ENCODE results near the gene FAM187B. TPM values are rescaled to one million over a fixed set of nuclear protein-coding genes. Genes with fewer than 3 reads are reported as not detected.
"Not testable (repeated sequence)": the region's sequence is repeated elsewhere in the genome, so short reads cannot be mapped to it uniquely, and the experiment has no call there.

The FAM187B gene
- total RNA-seq, 2 experiments from 2014 or later: not detected

- Mint-ChIP-seq H3K27me3 (ENCODE audit: low read depth) (no peaks in the 10 kb centered on the region), H3K9me3 (peaks cover 4% of the 10 kb centered on the region), H3K4me1 (ENCODE audit: low read depth) (peaks cover 29% of the 10 kb centered on the region), H3K27ac (no peak overlapping the region), H3K4me3 (no peak overlapping the region), H3K36me3 (ENCODE audit: low read depth) (no peaks in the 10 kb centered on the region)
- CTCF ChIA-PET: interaction anchor here (1.1 kb wide), 1 partner anchor 13 kb away, joined by 3 read pairs; no protein-coding TSS in a partner anchor
- DNase-seq: no peak
- intact Hi-C loops (cut with micrococcal nuclease): no loop called here
These were observed 4.6 kb downstream of the FAM187B start for GRCh38 chr19:35223862-35224505.

GRCh38 chr19:35223084-35223790 lies 5.3 kb downstream of the FAM187B start:
- Mint-ChIP-seq H3K27me3 (ENCODE audit: low read depth) (no peaks in the 10 kb centered on the region), H3K36me3 (ENCODE audit: low read depth) (no peaks in the 10 kb centered on the region), H3K27ac (no peak overlapping the region), H3K4me1 (ENCODE audit: low read depth) (peaks cover 29% of the 10 kb centered on the region), H3K9me3 (peaks cover 5% of the 10 kb centered on the region), H3K4me3 (no peak overlapping the region)
- intact Hi-C loops (cut with micrococcal nuclease): no loop called here
- peak; percentile 3 for DNase-seq
- CTCF ChIA-PET: interaction anchor here (0.8 kb wide), 1 partner anchor 157 kb away, joined by 3 read pairs; no protein-coding TSS in a partner anchor

DNA sequence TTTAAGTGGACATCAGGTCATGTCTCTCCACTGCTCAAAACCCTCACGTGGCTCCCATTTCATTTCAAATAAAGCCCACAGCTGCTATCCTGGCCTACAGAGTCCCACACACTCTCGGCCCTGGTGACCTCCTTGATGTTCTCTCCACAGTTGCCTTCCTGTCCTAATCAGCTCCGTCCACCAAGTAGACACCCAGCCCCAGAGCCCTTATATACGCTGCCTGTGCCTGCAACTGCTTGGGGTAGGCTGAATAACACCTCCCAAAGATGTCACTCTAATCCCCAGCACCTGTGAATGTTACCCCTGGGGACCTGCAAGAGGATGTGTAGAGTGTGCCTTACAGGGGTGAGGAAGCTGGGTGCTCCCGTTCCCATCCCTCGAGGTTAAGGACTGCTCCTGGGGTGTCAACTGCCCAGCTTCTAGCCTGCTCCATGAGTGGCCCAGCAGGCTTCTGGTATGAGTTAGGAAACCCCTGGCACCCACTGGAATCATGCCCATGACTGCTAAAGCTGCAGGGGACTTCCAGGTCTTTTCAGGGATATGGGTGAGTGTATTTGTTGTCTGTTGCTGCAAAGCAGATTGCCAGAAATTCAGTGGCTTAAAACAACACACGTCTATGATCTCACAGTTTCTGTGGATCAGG lies 6.0 kb downstream of the FAM187B start:
- Mint-ChIP-seq H3K4me3 (no peak overlapping the region), H3K27ac (no peak overlapping the region), H3K36me3 (ENCODE audit: low read depth) (no peaks in the 10 kb centered on the region), H3K27me3 (ENCODE audit: low read depth) (no peaks in the 10 kb centered on the region), H3K9me3 (peaks cover 5% of the 10 kb centered on the region), H3K4me1 (ENCODE audit: low read depth) (peaks cover 29% of the 10 kb centered on the region)
- DNase-seq: peak; percentile 3
- intact Hi-C loops (cut with micrococcal nuclease): no loop called here
- CTCF ChIA-PET: interaction anchor here (0.8 kb wide), 1 partner anchor 156 kb away, joined by 3 read pairs; no protein-coding TSS in a partner anchor

- H3K27ac Mint-ChIP-seq; intact Hi-C loops (cut with micrococcal nuclease); H3K36me3 Mint-ChIP-seq (ENCODE audit: low read depth); CTCF ChIA-PET; H3K27me3 Mint-ChIP-seq (ENCODE audit: low read depth); H3K9me3 Mint-ChIP-seq; H3K4me3 Mint-ChIP-seq: not testable (repeated sequence)
- H3K4me1 Mint-ChIP-seq (ENCODE audit: low read depth): peaks cover 33% of the 10 kb centered on the region
- peak; percentile 3 for DNase-seq
These were observed 7.5 kb downstream of the FAM187B start for GRCh38 chr19:35220973-35221590.

- peaks cover 7% of the 10 kb centered on the region for H3K9me3 Mint-ChIP-seq
- no peaks in the 10 kb centered on the region for H3K36me3 Mint-ChIP-seq (ENCODE audit: low read depth)
- intact Hi-C loops (cut with micrococcal nuclease): no loop called here
- no peak overlapping the region for H3K27ac Mint-ChIP-seq
- no peak overlapping the region for H3K4me3 Mint-ChIP-seq
- CTCF ChIA-PET: no interaction called here
- H3K27me3 Mint-ChIP-seq (ENCODE audit: low read depth): no peaks in the 10 kb centered on the region
- peak; percentile 4 for DNase-seq
- peaks cover 35% of the 10 kb centered on the region for H3K4me1 Mint-ChIP-seq (ENCODE audit: low read depth)
These were observed 8.1 kb downstream of the FAM187B start for GRCh38 chr19:35220315-35220921.

DNA sequence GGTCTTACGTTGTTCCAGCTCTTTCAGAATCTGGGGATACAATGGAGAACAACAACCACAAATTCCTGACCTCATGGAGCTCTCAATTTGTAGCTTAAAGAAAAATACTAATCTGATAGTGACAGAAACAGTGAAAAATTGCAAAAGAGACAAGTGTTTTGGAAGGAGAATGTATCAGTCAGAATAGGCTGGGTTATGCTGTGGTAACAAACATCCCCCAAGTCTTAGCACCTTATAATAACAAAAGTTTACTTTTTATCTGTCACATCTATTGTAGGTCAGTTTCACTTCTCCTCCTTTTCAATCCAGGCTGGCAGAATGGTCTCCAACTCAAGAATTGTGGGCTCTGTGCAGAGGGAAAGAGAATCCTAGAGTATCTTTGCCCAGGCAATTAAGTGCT lies 9.5 kb downstream of the FAM187B start:
- H3K36me3 Mint-ChIP-seq (ENCODE audit: low read depth): no peaks in the 10 kb centered on the region
- H3K4me3 Mint-ChIP-seq: no peak overlapping the region
- CTCF ChIA-PET: interaction anchor here (1.2 to 1.5 kb wide), 2 partner anchors 71 to 153 kb away, joined by 3 read pairs; no protein-coding TSS in a partner anchor
- H3K9me3 Mint-ChIP-seq: peaks cover 7% of the 10 kb centered on the region
- peak; percentile 1 for DNase-seq
- H3K27ac Mint-ChIP-seq: no peak overlapping the region
- H3K27me3 Mint-ChIP-seq (ENCODE audit: low read depth): no peaks in the 10 kb centered on the region
- intact Hi-C loops (cut with micrococcal nuclease): loop anchor here (10.0 kb wide), 1 partner anchor 224 kb away; no protein-coding TSS in a partner anchor
- peaks cover 45% of the 10 kb centered on the region for H3K4me1 Mint-ChIP-seq (ENCODE audit: low read depth)

- H3K27ac Mint-ChIP-seq: no peak overlapping the region
- intact Hi-C loops (cut with micrococcal nuclease): loop anchor here (10.0 kb wide), 1 partner anchor 223 kb away; no protein-coding TSS in a partner anchor
- no peak for DNase-seq
- peaks cover 7% of the 10 kb centered on the region for H3K9me3 Mint-ChIP-seq
- H3K4me1 Mint-ChIP-seq (ENCODE audit: low read depth): peaks cover 49% of the 10 kb centered on the region
- no peak overlapping the region for H3K4me3 Mint-ChIP-seq
- no peaks in the 10 kb centered on the region for H3K27me3 Mint-ChIP-seq (ENCODE audit: low read depth)
- CTCF ChIA-PET: interaction anchor here (0.6 to 1.7 kb wide), 5 partner anchors 24 to 226 kb away, joined by 3 to 15 read pairs (median 4); partner anchors contain the start of gene FXYD7
- no peaks in the 10 kb centered on the region for H3K36me3 Mint-ChIP-seq (ENCODE audit: low read depth)
These were observed 10.9 kb downstream of the FAM187B start for GRCh38 chr19:35217649-35217990.

GRCh38 chr19:35216833-35217648 lies 11.5 kb downstream of the FAM187B start:
- no peak overlapping the region for H3K4me3 Mint-ChIP-seq
- peak overlapping the region; percentile 70 for H3K27ac Mint-ChIP-seq
- no peaks in the 10 kb centered on the region for H3K36me3 Mint-ChIP-seq (ENCODE audit: low read depth)
- peak; percentile 83 for DNase-seq
- CTCF ChIA-PET: interaction anchor here (0.6 to 1.7 kb wide), 7 partner anchors 17 to 226 kb away, joined by 3 to 15 read pairs (median 4); partner anchors contain the start of gene FXYD7
- peaks cover 7% of the 10 kb centered on the region for H3K9me3 Mint-ChIP-seq
- H3K27me3 Mint-ChIP-seq (ENCODE audit: low read depth): no peaks in the 10 kb centered on the region
- H3K4me1 Mint-ChIP-seq (ENCODE audit: low read depth): peaks cover 55% of the 10 kb centered on the region
- intact Hi-C loops (cut with micrococcal nuclease): loop anchor here (10.0 kb wide), 1 partner anchor 222 kb away; no protein-coding TSS in a partner anchor

DNA sequence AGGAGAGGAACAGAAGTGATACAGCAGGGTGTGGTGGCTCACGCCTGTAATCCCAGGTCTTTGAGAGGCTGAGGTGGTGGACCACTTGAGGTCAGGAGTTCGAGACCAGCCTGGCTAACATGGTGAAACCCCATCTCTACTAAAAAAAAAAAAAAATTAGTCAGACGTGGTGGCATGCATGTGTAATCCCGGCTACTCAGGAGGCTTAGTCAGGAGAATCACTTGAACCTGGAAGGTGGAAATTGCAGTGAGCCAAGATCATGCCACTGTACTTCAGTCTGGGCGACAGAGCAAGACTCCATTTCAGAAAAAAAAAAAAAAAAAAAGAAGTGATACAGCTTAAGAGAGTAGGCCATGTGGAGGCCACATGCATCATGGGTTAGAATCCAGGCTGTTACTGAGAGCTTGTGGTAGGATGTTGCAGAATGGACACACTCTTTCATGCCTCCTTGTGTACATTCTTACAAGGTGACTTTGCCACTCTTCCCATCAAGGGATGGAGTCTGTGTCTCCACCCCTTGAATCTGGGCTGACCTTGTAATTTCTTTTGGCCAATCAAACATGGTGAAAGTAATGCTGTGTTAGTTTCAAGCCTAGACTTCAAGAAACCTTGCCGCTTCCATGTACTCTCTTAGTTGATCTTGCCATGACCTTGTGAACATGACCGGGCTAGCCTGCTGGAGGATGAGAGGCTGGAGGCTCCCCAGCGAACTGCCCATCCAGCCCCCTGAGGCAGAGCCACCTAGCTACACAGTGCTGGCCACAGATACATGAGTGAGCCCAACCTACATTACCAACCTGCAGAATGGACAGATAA lies 12.3 kb downstream of the FAM187B start:
- no peaks in the 10 kb centered on the region for H3K36me3 Mint-ChIP-seq (ENCODE audit: low read depth)
- intact Hi-C loops (cut with micrococcal nuclease): loop anchor here (10.0 kb wide), 1 partner anchor 221 kb away; no protein-coding TSS in a partner anchor
- H3K9me3 Mint-ChIP-seq: peaks cover 7% of the 10 kb centered on the region
- peaks cover 59% of the 10 kb centered on the region for H3K4me1 Mint-ChIP-seq (ENCODE audit: low read depth)
- H3K27ac Mint-ChIP-seq: peak overlapping the region; percentile 70
- no peak for DNase-seq
- CTCF ChIA-PET: interaction anchor here (0.7 to 1.7 kb wide), 8 partner anchors 16 to 150 kb away, joined by 3 to 15 read pairs (median 4); partner anchors contain the start of gene FXYD7
- H3K27me3 Mint-ChIP-seq (ENCODE audit: low read depth): no peaks in the 10 kb centered on the region
- no peak overlapping the region for H3K4me3 Mint-ChIP-seq

GRCh38 chr19:35214766-35215422 lies 13.6 kb downstream of the FAM187B start:
- CTCF ChIA-PET: interaction anchor here (0.8 to 1.6 kb wide), 3 partner anchors 73 to 149 kb away, joined by 3 to 5 read pairs (median 4); partner anchors contain the start of gene LGI4
- intact Hi-C loops (cut with micrococcal nuclease): loop anchor here (1.0 to 10.0 kb wide), 9 partner anchors 9 to 497 kb away; partner anchors contain the start of genes FFAR1 and LSR
- no peak for DNase-seq
- peaks cover 7% of the 10 kb centered on the region for H3K9me3 Mint-ChIP-seq
- H3K36me3 Mint-ChIP-seq (ENCODE audit: low read depth): no peaks in the 10 kb centered on the region
- H3K4me1 Mint-ChIP-seq (ENCODE audit: low read depth): peaks cover 57% of the 10 kb centered on the region
- H3K27me3 Mint-ChIP-seq (ENCODE audit: low read depth): no peaks in the 10 kb centered on the region
- peak overlapping the region; percentile 97 for H3K27ac Mint-ChIP-seq
- no peak overlapping the region for H3K4me3 Mint-ChIP-seq

Measured in activated naive CD4-positive, alpha-beta T cell treated with anti-CD3 and anti-CD28 coated beads for 36 hours (primary cell).